Measurements from ENCODE around the gene TMEM101.
"Not testable (repeated sequence)": the region's sequence is repeated elsewhere in the genome, so short reads cannot be mapped to it uniquely, and the experiment has no call there.

Gene TMEM101

GRCh38 chr17:43974382-43975266, 40.1 kb downstream of the TMEM101 start:
- no peak for FAIRE-seq

GRCh38 chr17:43972444-43973212, 42.1 kb downstream of the TMEM101 start:
- FAIRE-seq, result not testable (repeated sequence)

- FAIRE-seq, result not testable (repeated sequence)
These were observed 43.3 kb downstream of the TMEM101 start for GRCh38 chr17:43971436-43971835.

- no peak for FAIRE-seq
These were observed 44.4 kb downstream of the TMEM101 start for GRCh38 chr17:43970366-43970765.

- no peak for FAIRE-seq
These were observed 47.4 kb downstream of the TMEM101 start for GRCh38 chr17:43967251-43967875.

GRCh38 chr17:43966276-43966675, 48.5 kb downstream of the TMEM101 start:
- no peak for FAIRE-seq

GRCh38 chr17:43962479-43962878, 52.3 kb downstream of the TMEM101 start:
- FAIRE-seq, result no peak

- no peak for FAIRE-seq
These were observed 52.8 kb downstream of the TMEM101 start for GRCh38 chr17:43961954-43962353.

- not testable (repeated sequence) for FAIRE-seq
These were observed 53.5 kb downstream of the TMEM101 start for GRCh38 chr17:43961292-43961691.

Measured in G401.6 (cell line).